ENCODE data around the gene ZNF780B. TPM values are rescaled to one million over a fixed set of nuclear protein-coding genes. Genes with fewer than 3 reads are reported as not detected.
A peak's percentile ranks its signal among the peaks of the same experiment; 100 is the strongest.
"Not testable (repeated sequence)": the region's sequence is repeated elsewhere in the genome, so short reads cannot be mapped to it uniquely, and the experiment has no call there.

ZNF780B gene
- total RNA-seq, 5 donors from 2014 or later (not counting 1 experiment from before 2014, with no cell fraction given), result 18.0 to 55.2 (median 49.0) TPM

DNA sequence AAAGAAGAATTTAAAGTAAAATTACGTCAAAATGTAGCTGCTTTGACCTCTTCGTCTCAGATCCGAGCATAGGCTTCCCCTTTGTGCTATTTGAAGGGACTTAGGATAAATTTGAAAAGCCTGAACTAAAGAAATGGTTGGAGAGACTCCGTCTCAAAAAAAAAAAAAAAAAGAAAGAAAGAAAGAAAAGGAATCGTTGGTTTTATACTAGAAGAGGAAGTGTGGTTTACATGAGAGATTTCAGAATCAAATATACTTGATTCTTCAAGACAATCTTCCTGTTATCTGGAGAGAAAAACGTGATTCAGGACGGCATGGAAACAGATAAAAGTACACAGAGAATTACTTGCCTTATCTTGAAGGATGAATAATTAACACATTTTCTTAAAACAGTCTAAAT, 474 bp upstream of the ZNF780B start:
- ChIA-PET CTCF (interaction anchor here in 1 of 2 donors (1.8 kb wide), 1 partner anchor 86 kb away, joined by 9 read pairs; the partner anchor contains the start of gene PSMC4), POLR2A (interaction anchor here (0.7 kb wide), 2 partner anchors 13 to 189 kb away, joined by 4 to 9 read pairs; no protein-coding TSS in a partner anchor)
- ATAC-seq (replicated peaks in 1 of 4) (peak in 1 of 4 experiments; percentile 5), DNase-seq (no peak)
- Mint-ChIP-seq H3K36me3 (peaks cover 29% of the 10 kb centered on the region), H3K4me3 (peak overlapping the region; percentile 97 to 100 (median 100)), H3K4me1 (peaks cover 49 to 56% (median 53%) of the 10 kb centered on the region in 3 donors), H3K9me3 (peaks cover 14 to 30% (median 14%) of the 10 kb centered on the region in 3 donors), H3K27ac (peak overlapping the region; percentile 96 to 98), H3K27me3 (peaks cover 2 to 6% of the 10 kb centered on the region in 2 donors)
- Histone ChIP-seq H3K36me3 (ENCODE audit: control insufficient read depth in 2 of 2, extremely low read depth in 1 of 2, insufficient read depth in 1 of 2, low read length in 1 of 2) (no peaks in the 10 kb centered on the region), H3K4me1 (ENCODE audit: control insufficient read depth in 1 of 2, extremely low read depth in 1 of 2, insufficient read depth in 2 of 2, low read length in 2 of 2) (peaks cover 14 to 16% of the 10 kb centered on the region in 2 experiments), H3K27me3 (replicated peaks in 1 of 2; ENCODE audit: control insufficient read depth in 2 of 2, extremely low read depth in 1 of 2, insufficient read depth in 2 of 2, low read length in 1 of 2) (no peaks in the 10 kb centered on the region), H3K27ac (ENCODE audit: low read length) (peak overlapping the region; percentile 55), H3K4me3 (ENCODE audit: control insufficient read depth in 1 of 2, extremely low read depth in 1 of 2, low read length in 1 of 2) (peak overlapping the region; percentile 76 to 80), H3K9me3 (peaks cover 4% of the 10 kb centered on the region)
- WGBS (ENCODE audit: insufficient coverage), result 0% methylated on average over 3 of the region's 7 CpGs

DNA sequence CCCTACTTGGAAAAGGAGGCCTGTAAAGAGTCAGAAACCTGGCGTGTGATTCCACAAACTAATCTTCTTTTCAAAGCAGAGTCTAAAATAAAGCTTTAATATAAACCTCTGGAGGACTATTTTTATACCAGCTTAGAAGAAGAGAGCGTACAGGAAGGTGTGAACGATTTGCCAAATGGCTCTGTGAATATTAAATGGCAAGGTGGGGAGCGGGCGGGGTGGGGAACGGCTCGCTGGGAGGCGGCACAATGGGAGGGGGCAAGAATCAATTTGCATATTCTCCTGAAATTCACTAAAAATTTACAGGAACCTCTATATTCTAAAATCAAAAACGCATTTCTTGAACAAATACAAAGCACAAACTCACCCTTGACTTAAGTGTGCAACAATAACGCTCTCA, 982 bp downstream of the ZNF780B start:
- peaks cover 53 to 57% (median 56%) of the 10 kb centered on the region in 3 donors for H3K4me1 Mint-ChIP-seq
- H3K36me3 ChIP-seq (ENCODE audit: control insufficient read depth in 2 of 2, extremely low read depth in 1 of 2, insufficient read depth in 1 of 2, low read length in 1 of 2), result peaks cover 0 to 2% of the 10 kb centered on the region in 2 donors
- ATAC-seq (replicated peaks in 1 of 4) (no peak), DNase-seq (no peak)
- no peak overlapping the region for H3K27ac ChIP-seq (ENCODE audit: low read length)
- peak overlapping the region in 1 of 2 donors; percentile 3 for H3K27ac Mint-ChIP-seq
- H3K9me3 ChIP-seq, result peaks cover 4% of the 10 kb centered on the region
- CTCF ChIA-PET, result interaction anchor here in 1 of 2 donors (1.8 kb wide), 1 partner anchor 85 kb away, joined by 9 read pairs; the partner anchor contains the start of gene PSMC4
- peaks cover 2 to 6% of the 10 kb centered on the region in 2 donors for H3K27me3 Mint-ChIP-seq
- POLR2A ChIA-PET, result interaction anchor here in 1 of 2 donors (1.1 kb wide), 1 partner anchor 11 kb away, joined by 3 read pairs; no protein-coding TSS in a partner anchor
- H3K9me3 Mint-ChIP-seq, result peaks cover 13 to 28% (median 14%) of the 10 kb centered on the region in 3 donors
- H3K4me3 ChIP-seq (ENCODE audit: control insufficient read depth in 1 of 2, extremely low read depth in 1 of 2, low read length in 1 of 2), result peak overlapping the region; percentile 76 to 80
- peaks cover 38% of the 10 kb centered on the region for H3K36me3 Mint-ChIP-seq
- no peaks in the 10 kb centered on the region for H3K27me3 ChIP-seq (replicated peaks in 1 of 2; ENCODE audit: control insufficient read depth in 2 of 2, extremely low read depth in 1 of 2, insufficient read depth in 2 of 2, low read length in 1 of 2)
- H3K4me3 Mint-ChIP-seq, result peak overlapping the region; percentile 97 to 100 (median 100)
- 68% methylated on average over 4 of the region's 10 CpGs for WGBS (ENCODE audit: insufficient coverage)
- peaks cover 14 to 16% of the 10 kb centered on the region in 2 experiments for H3K4me1 ChIP-seq (ENCODE audit: control insufficient read depth in 1 of 2, extremely low read depth in 1 of 2, insufficient read depth in 2 of 2, low read length in 2 of 2)

DNA sequence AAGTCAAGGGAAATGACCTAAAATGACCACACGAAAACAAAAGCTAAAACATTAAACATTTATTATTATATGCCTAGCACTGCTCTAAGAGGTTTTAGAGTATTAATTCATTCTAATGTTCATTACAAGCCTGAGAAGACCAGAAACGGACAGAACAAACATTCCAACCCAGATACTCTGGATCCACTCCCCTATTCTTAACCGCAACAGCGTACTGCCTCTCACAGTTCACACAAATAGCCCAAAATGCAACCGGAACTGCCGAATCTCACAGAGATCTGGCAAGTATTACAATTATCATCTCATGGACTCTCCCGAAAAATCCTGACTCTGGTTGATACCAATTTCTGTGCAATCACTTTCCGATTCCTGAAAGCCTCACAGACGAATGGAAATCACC, 1.4 kb downstream of the ZNF780B start:
- ChIA-PET POLR2A (no interaction called here), CTCF (no interaction called here)
- H3K9me3 ChIP-seq, result peaks cover under 1% of the 10 kb centered on the region
- no peak overlapping the region for H3K27ac ChIP-seq (ENCODE audit: low read length)
- Mint-ChIP-seq H3K36me3 (peaks cover 38% of the 10 kb centered on the region), H3K27ac (peak overlapping the region in 1 of 2 donors; percentile 3), H3K4me1 (peaks cover 53 to 59% (median 56%) of the 10 kb centered on the region in 3 donors), H3K27me3 (peaks cover 2 to 3% of the 10 kb centered on the region in 2 donors), H3K9me3 (peaks cover 10 to 24% (median 11%) of the 10 kb centered on the region in 3 donors), H3K4me3 (peak overlapping the region; percentile 97 to 100 (median 100))
- peaks cover 14 to 16% of the 10 kb centered on the region in 2 experiments for H3K4me1 ChIP-seq (ENCODE audit: control insufficient read depth in 1 of 2, extremely low read depth in 1 of 2, insufficient read depth in 2 of 2, low read length in 2 of 2)
- 93% methylated on average over 6 of the region's 9 CpGs for WGBS (ENCODE audit: insufficient coverage)
- no peaks in the 10 kb centered on the region for H3K27me3 ChIP-seq (replicated peaks in 1 of 2; ENCODE audit: control insufficient read depth in 2 of 2, extremely low read depth in 1 of 2, insufficient read depth in 2 of 2, low read length in 1 of 2)
- DNase-seq (no peak), ATAC-seq (replicated peaks in 1 of 4) (no peak)
- H3K4me3 ChIP-seq (ENCODE audit: control insufficient read depth in 1 of 2, extremely low read depth in 1 of 2, low read length in 1 of 2), result no peak overlapping the region
- peaks cover 0 to 3% of the 10 kb centered on the region in 2 donors for H3K36me3 ChIP-seq (ENCODE audit: control insufficient read depth in 2 of 2, extremely low read depth in 1 of 2, insufficient read depth in 1 of 2, low read length in 1 of 2)

DNA sequence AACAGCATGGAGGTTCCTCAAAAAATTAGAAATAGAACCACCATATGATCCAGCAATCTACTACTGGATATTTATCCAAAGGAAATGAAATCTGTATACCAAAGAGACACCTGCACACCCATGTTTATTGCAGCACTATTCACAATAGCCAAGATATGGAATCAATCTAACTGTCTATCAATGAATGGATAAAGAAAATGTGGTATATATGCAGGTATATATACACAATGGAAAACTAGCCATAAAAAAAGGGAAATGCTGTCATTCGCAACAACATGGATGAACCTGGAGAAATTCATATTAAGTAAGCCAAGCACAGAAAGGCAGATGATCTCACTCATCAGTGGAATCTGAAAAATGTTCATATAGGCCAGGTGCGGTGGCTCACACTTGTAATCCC, 2.5 kb downstream of the ZNF780B start:
- Histone ChIP-seq H3K36me3 (ENCODE audit: control insufficient read depth in 2 of 2, extremely low read depth in 1 of 2, insufficient read depth in 1 of 2, low read length in 1 of 2) (peaks cover 6 to 13% of the 10 kb centered on the region in 2 donors), H3K9me3 (no peaks in the 10 kb centered on the region), H3K4me3 (ENCODE audit: control insufficient read depth in 1 of 2, extremely low read depth in 1 of 2, low read length in 1 of 2) (no peak overlapping the region), H3K27me3 (replicated peaks in 1 of 2; ENCODE audit: control insufficient read depth in 2 of 2, extremely low read depth in 1 of 2, insufficient read depth in 2 of 2, low read length in 1 of 2) (no peaks in the 10 kb centered on the region), H3K27ac (ENCODE audit: low read length) (no peak overlapping the region), H3K4me1 (ENCODE audit: control insufficient read depth in 1 of 2, extremely low read depth in 1 of 2, insufficient read depth in 2 of 2, low read length in 2 of 2) (peaks cover 14 to 16% of the 10 kb centered on the region in 2 experiments)
- peaks cover 57 to 62% (median 58%) of the 10 kb centered on the region in 3 donors for H3K4me1 Mint-ChIP-seq
- POLR2A ChIA-PET, result no interaction called here
- no peak for ATAC-seq (replicated peaks in 1 of 4)
- peaks cover 7 to 13% (median 9%) of the 10 kb centered on the region in 3 donors for H3K9me3 Mint-ChIP-seq
- CTCF ChIA-PET, result no interaction called here
- H3K36me3 Mint-ChIP-seq, result peaks cover 40% of the 10 kb centered on the region
- H3K27me3 Mint-ChIP-seq, result no peaks in the 10 kb centered on the region
- no peak overlapping the region for H3K27ac Mint-ChIP-seq
- no peak for DNase-seq
- peak overlapping the region; percentile 29 to 97 (median 43) for H3K4me3 Mint-ChIP-seq
- 100% methylated on average over 2 of the region's 2 CpGs for WGBS (ENCODE audit: insufficient coverage)

DNA sequence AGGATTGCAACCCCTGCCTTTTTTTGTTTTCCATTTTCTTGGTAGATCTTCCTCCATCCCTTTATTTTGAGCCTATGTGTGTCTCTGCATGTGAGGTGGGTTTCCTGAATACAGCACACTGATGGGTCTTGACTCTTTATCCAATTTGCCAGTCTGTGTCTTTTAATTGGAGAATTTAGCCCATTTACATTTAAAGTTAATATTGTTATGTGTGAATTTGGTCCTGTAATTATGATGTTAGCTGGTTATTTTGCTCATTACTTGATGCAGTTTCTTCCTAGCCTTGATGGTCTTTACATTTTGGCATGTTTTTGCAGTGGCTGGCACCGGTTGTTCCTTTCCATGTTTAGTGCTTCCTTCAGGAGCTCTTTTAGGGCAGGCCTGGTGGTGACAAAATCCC, 14.3 kb downstream of the ZNF780B start:
- peaks cover 24 to 33% (median 25%) of the 10 kb centered on the region in 3 donors for H3K9me3 Mint-ChIP-seq

DNA sequence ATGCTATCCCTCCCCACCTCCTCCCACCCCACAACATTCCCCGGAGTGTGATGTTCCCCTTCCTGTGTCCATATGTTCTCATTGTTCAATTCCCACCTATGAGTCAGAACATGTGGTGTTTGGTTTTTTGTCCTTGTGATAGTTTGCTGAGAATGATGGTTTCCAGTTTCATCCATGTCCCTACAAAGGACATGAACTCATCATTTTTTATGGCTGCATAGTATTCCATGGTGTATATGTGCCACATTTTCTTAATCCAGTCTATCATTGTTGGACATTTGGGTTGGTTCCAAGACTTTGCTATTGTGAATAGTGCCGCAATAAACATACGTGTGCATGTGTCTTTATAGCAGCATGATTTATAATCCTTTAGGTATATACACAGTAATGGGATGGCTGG, 18.0 kb downstream of the ZNF780B start:
- Mint-ChIP-seq H3K36me3 (peaks cover 22% of the 10 kb centered on the region), H3K9me3 (peaks cover 6 to 39% (median 34%) of the 10 kb centered on the region in 3 donors)
- H3K4me3 ChIP-seq (ENCODE audit: control insufficient read depth in 1 of 2, extremely low read depth in 1 of 2, low read length in 1 of 2); DNase-seq; H3K4me1 Mint-ChIP-seq; H3K27ac Mint-ChIP-seq; H3K27ac ChIP-seq (ENCODE audit: low read length); ATAC-seq (replicated peaks in 1 of 4); H3K27me3 Mint-ChIP-seq; H3K4me3 Mint-ChIP-seq; POLR2A ChIA-PET; H3K36me3 ChIP-seq (ENCODE audit: control insufficient read depth in 2 of 2, extremely low read depth in 1 of 2, insufficient read depth in 1 of 2, low read length in 1 of 2); H3K4me1 ChIP-seq (ENCODE audit: control insufficient read depth in 1 of 2, extremely low read depth in 1 of 2, insufficient read depth in 2 of 2, low read length in 2 of 2); H3K27me3 ChIP-seq (replicated peaks in 1 of 2; ENCODE audit: control insufficient read depth in 2 of 2, extremely low read depth in 1 of 2, insufficient read depth in 2 of 2, low read length in 1 of 2); CTCF ChIA-PET: not testable (repeated sequence)
- H3K9me3 ChIP-seq, result peaks cover 16% of the 10 kb centered on the region
- WGBS (ENCODE audit: insufficient coverage), result no CpG with 5 or more reads among the region's 3 CpGs

More for the DNA sequence above, 14.3 kb downstream of the ZNF780B start:
- H3K9me3 ChIP-seq; H3K4me1 Mint-ChIP-seq; H3K4me1 ChIP-seq (ENCODE audit: control insufficient read depth in 1 of 2, extremely low read depth in 1 of 2, insufficient read depth in 2 of 2, low read length in 2 of 2); POLR2A ChIA-PET; H3K27ac ChIP-seq (ENCODE audit: low read length); DNase-seq; H3K4me3 Mint-ChIP-seq; ATAC-seq (replicated peaks in 1 of 4); H3K27ac Mint-ChIP-seq; CTCF ChIA-PET; H3K27me3 Mint-ChIP-seq; H3K4me3 ChIP-seq (ENCODE audit: control insufficient read depth in 1 of 2, extremely low read depth in 1 of 2, low read length in 1 of 2); H3K27me3 ChIP-seq (replicated peaks in 1 of 2; ENCODE audit: control insufficient read depth in 2 of 2, extremely low read depth in 1 of 2, insufficient read depth in 2 of 2, low read length in 1 of 2): not testable (repeated sequence)
- H3K36me3 Mint-ChIP-seq, result peaks cover 41% of the 10 kb centered on the region
- WGBS (ENCODE audit: insufficient coverage), result no CpG with 5 or more reads among the region's 1 CpG
- H3K36me3 ChIP-seq (ENCODE audit: control insufficient read depth in 2 of 2, extremely low read depth in 1 of 2, insufficient read depth in 1 of 2, low read length in 1 of 2), result peaks cover 4 to 31% of the 10 kb centered on the region in 2 donors
